GM10266 (cell line): ENCODE results near the gene IFIT1B.
"Not testable (repeated sequence)": the region's sequence is repeated elsewhere in the genome, so short reads cannot be mapped to it uniquely, and the experiment has no call there.

Source experiments
- DNase-seq: peaks from one replicate; pipeline ENCODE4 v3.0.0; 2012; ENCODE audit errors: extremely low spot score
- CTCF ChIP-seq: IDR thresholded peaks from 2 replicates; pipeline ENCODE4 v1.5.1; 2012; ENCODE audit warnings: mild to moderate bottlenecking, low read depth; ENCODE audit not compliant: control insufficient read depth, insufficient read depth; ENCODE audit errors: missing control alignments

IFIT1B gene

GRCh38 chr10:89388806-89389205 is 10.9 kb downstream of the IFIT1B start:
- DNase-seq, result no peak
- TF ChIP-seq CTCF, result no peak

GRCh38 chr10:89389254-89389653 is 11.4 kb downstream of the IFIT1B start:
- peak; percentile 11 for DNase-seq
- peak; percentile 37 for TF ChIP-seq CTCF

- DNase-seq, result no peak
- TF ChIP-seq CTCF, result no peak
Measured at GRCh38 chr10:89390476-89391225, 12.8 kb downstream of the IFIT1B start.

GRCh38 chr10:89391226-89391576 is 13.3 kb downstream of the IFIT1B start:
- not testable (repeated sequence) for DNase-seq

GRCh38 chr10:89391907-89392756 is 14.3 kb downstream of the IFIT1B start, which contains the start of gene IFIT1:
IFIT1 (plus strand) TSS chr10:89392623; CDS start chr10:89392713, 90 bp downstream.
- peak; percentile 28 for DNase-seq
- TF ChIP-seq CTCF, result no peak

- DNase-seq, result no peak
Measured at GRCh38 chr10:89392974-89393373, 15.1 kb downstream of the IFIT1B start.

GRCh38 chr10:89393898-89394297 is 16.0 kb downstream of the IFIT1B start:
- DNase-seq, result no peak
- no peak for TF ChIP-seq CTCF

More at GRCh38 chr10:89392974-89393373, 15.1 kb downstream of the IFIT1B start:
- TF ChIP-seq CTCF, result no peak
